ENCODE data around the gene GRIP2. TPM values are rescaled to one million over a fixed set of nuclear protein-coding genes. Genes with fewer than 3 reads are reported as not detected.

The GRIP2 gene
- polyA plus RNA-seq, 1 donor from 2014 or later, result 8.6 TPM

DNA sequence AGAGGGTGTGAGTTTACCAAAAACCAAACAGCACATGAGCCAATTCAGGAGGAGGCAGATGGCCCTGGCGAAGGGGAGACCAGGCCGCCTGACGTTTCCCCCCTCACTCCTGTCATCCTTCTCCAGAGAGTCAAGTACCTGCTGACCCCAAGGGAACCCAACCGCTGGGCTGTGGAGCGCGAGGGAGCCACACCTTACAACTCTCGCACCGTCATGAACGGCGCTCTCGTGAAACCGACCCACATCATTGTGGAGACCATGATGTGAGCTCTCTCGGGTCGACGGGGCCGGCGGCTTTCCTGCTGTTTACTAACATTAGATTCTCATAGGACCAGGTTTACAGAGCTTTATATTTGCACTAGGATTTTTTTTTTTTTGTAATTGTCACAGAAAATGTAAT, 55.4 kb downstream of the GRIP2 start:
- no peaks in the 10 kb centered on the region for H3F3A ChIP-seq (ENCODE audit: insufficient read depth, low read length, poor library complexity, severe bottlenecking)
- H3K36me3 ChIP-seq (ENCODE audit: insufficient read depth, low read length), result no peaks in the 10 kb centered on the region
- H3K27me3 ChIP-seq (ENCODE audit: insufficient read depth, low read depth, low read length), result no peaks in the 10 kb centered on the region
- TF ChIP-seq TAF1 (IDR thresholded peaks at IDR 0.05; ENCODE audit: low read depth) (no peak), EZH2 (IDR thresholded peaks at IDR 0.05; ENCODE audit: borderline replicate concordance, insufficient read depth, low read length, poor library complexity, severe bottlenecking) (no peak), POLR2AphosphoS5 (IDR thresholded peaks at IDR 0.05) (no peak), RAD21 (conservative IDR thresholded peaks at IDR 0.05) (no peak), SMC3 (conservative IDR thresholded peaks at IDR 0.05; ENCODE audit: poor library complexity) (no peak), MXI1 (conservative IDR thresholded peaks at IDR 0.05; ENCODE audit: poor library complexity, severe bottlenecking) (no peak), EP300 (conservative IDR thresholded peaks at IDR 0.05; ENCODE audit: poor library complexity, severe bottlenecking) (no peak)
- TF ChIP-seq, protein P1, sequence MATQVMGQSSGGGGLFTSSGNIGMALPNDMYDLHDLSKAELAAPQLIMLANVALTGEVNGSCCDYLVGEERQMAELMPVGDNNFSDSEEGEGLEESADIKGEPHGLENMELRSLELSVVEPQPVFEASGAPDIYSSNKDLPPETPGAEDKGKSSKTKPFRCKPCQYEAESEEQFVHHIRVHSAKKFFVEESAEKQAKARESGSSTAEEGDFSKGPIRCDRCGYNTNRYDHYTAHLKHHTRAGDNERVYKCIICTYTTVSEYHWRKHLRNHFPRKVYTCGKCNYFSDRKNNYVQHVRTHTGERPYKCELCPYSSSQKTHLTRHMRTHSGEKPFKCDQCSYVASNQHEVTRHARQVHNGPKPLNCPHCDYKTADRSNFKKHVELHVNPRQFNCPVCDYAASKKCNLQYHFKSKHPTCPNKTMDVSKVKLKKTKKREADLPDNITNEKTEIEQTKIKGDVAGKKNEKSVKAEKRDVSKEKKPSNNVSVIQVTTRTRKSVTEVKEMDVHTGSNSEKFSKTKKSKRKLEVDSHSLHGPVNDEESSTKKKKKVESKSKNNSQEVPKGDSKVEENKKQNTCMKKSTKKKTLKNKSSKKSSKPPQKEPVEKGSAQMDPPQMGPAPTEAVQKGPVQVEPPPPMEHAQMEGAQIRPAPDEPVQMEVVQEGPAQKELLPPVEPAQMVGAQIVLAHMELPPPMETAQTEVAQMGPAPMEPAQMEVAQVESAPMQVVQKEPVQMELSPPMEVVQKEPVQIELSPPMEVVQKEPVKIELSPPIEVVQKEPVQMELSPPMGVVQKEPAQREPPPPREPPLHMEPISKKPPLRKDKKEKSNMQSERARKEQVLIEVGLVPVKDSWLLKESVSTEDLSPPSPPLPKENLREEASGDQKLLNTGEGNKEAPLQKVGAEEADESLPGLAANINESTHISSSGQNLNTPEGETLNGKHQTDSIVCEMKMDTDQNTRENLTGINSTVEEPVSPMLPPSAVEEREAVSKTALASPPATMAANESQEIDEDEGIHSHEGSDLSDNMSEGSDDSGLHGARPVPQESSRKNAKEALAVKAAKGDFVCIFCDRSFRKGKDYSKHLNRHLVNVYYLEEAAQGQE (IDR thresholded peaks at IDR 0.05; ENCODE audit: borderline replicate concordance), result no peak
- TF ChIP-seq, protein P2, sequence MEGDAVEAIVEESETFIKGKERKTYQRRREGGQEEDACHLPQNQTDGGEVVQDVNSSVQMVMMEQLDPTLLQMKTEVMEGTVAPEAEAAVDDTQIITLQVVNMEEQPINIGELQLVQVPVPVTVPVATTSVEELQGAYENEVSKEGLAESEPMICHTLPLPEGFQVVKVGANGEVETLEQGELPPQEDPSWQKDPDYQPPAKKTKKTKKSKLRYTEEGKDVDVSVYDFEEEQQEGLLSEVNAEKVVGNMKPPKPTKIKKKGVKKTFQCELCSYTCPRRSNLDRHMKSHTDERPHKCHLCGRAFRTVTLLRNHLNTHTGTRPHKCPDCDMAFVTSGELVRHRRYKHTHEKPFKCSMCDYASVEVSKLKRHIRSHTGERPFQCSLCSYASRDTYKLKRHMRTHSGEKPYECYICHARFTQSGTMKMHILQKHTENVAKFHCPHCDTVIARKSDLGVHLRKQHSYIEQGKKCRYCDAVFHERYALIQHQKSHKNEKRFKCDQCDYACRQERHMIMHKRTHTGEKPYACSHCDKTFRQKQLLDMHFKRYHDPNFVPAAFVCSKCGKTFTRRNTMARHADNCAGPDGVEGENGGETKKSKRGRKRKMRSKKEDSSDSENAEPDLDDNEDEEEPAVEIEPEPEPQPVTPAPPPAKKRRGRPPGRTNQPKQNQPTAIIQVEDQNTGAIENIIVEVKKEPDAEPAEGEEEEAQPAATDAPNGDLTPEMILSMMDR (IDR thresholded peaks at IDR 0.05; ENCODE audit: poor library complexity, severe bottlenecking), result no peak
- no peak overlapping the region for H3K27ac ChIP-seq (ENCODE audit: low read length)
- H3K9ac ChIP-seq (ENCODE audit: low read length), result no peak overlapping the region
- no peak overlapping the region for H3K4me3 ChIP-seq (ENCODE audit: low read length)
- H2AFZ ChIP-seq (ENCODE audit: low read depth, low read length), result no peak overlapping the region
- no peaks in the 10 kb centered on the region for H3K9me3 ChIP-seq (ENCODE audit: low read length)
- H4K20me1 ChIP-seq (ENCODE audit: insufficient read depth), result no peaks in the 10 kb centered on the region
- no peaks in the 10 kb centered on the region for H3K9me2 ChIP-seq (ENCODE audit: insufficient read depth, low read length)
- H3K4me2 ChIP-seq (ENCODE audit: low read length), result no peak overlapping the region
- no peaks in the 10 kb centered on the region for H3K79me2 ChIP-seq (replicated peaks; ENCODE audit: insufficient read depth, low read length)

DNA sequence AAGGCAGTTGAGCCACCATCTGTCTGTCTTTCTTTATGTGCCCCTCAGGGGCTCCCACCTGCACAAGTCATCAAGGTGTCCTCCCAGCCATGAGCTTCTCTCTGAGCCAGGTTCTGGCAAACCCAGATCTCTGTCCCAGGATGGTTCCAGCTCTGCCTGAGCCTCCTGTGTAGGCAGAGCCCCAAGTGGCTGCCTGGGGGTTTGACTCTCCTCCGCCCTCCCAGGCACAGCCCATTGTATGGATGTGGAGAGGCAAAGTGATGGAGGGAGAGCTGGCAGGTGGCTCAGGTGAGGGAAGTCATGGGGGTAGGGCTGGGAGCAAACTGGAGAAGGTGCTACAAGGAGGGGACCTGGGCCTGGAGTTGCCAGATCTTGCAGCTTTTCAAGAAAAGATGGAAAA, 56.9 kb downstream of the GRIP2 start:
- Histone ChIP-seq H3K9ac (ENCODE audit: low read length) (no peak overlapping the region), H3K4me3 (ENCODE audit: low read length) (no peak overlapping the region), H3K27me3 (ENCODE audit: insufficient read depth, low read depth, low read length) (no peaks in the 10 kb centered on the region), H3K9me2 (ENCODE audit: insufficient read depth, low read length) (no peaks in the 10 kb centered on the region), H4K20me1 (ENCODE audit: insufficient read depth) (no peaks in the 10 kb centered on the region), H3K36me3 (ENCODE audit: insufficient read depth, low read length) (no peaks in the 10 kb centered on the region), H3K79me2 (replicated peaks; ENCODE audit: insufficient read depth, low read length) (no peaks in the 10 kb centered on the region), H3K4me2 (ENCODE audit: low read length) (no peak overlapping the region), H2AFZ (ENCODE audit: low read depth, low read length) (no peak overlapping the region), H3K27ac (ENCODE audit: low read length) (no peak overlapping the region), H3F3A (ENCODE audit: insufficient read depth, low read length, poor library complexity, severe bottlenecking) (no peaks in the 10 kb centered on the region), H3K9me3 (ENCODE audit: low read length) (no peaks in the 10 kb centered on the region)
- TF ChIP-seq EZH2 (IDR thresholded peaks at IDR 0.05; ENCODE audit: borderline replicate concordance, insufficient read depth, low read length, poor library complexity, severe bottlenecking), result no peak
- TF ChIP-seq TAF1 (IDR thresholded peaks at IDR 0.05; ENCODE audit: low read depth), result no peak
- TF ChIP-seq, protein P2 (IDR thresholded peaks at IDR 0.05; ENCODE audit: poor library complexity, severe bottlenecking), result no peak
- no peak for TF ChIP-seq POLR2AphosphoS5 (IDR thresholded peaks at IDR 0.05)
- TF ChIP-seq, protein P1 (IDR thresholded peaks at IDR 0.05; ENCODE audit: borderline replicate concordance), result no peak
- no peak for TF ChIP-seq MXI1 (conservative IDR thresholded peaks at IDR 0.05; ENCODE audit: poor library complexity, severe bottlenecking)
- no peak for TF ChIP-seq RAD21 (conservative IDR thresholded peaks at IDR 0.05)
- TF ChIP-seq EP300 (conservative IDR thresholded peaks at IDR 0.05; ENCODE audit: poor library complexity, severe bottlenecking), result no peak
